ENCODE measurements around the gene CIROP. TPM values are rescaled to one million over a fixed set of nuclear protein-coding genes. Genes with fewer than 3 reads are reported as not detected.

The CIROP gene
- total RNA-seq, 1 donor from 2014 or later: not detected

- no peak for DNase-seq (ENCODE audit: low spot score)
Measured at GRCh38 chr14:23093526-23093925, 11.3 kb downstream of the CIROP start.

- no peak for DNase-seq (ENCODE audit: low spot score)
Measured at GRCh38 chr14:23093104-23093503, 11.7 kb downstream of the CIROP start.

GRCh38 chr14:23091294-23092225, 13.2 kb downstream of the CIROP start:
- no peak for DNase-seq (ENCODE audit: low spot score)

GRCh38 chr14:23090254-23090636, 14.5 kb downstream of the CIROP start:
- DNase-seq (ENCODE audit: low spot score): no peak

- no peak for DNase-seq (ENCODE audit: low spot score)
Measured at GRCh38 chr14:23089498-23090253, 15.1 kb downstream of the CIROP start.

- DNase-seq (ENCODE audit: low spot score): no peak
Measured at GRCh38 chr14:23086565-23086964, 18.2 kb downstream of the CIROP start.

GRCh38 chr14:23085458-23085857, 19.3 kb downstream of the CIROP start:
- DNase-seq (ENCODE audit: low spot score): no peak

- no peak for DNase-seq (ENCODE audit: low spot score)
Measured at GRCh38 chr14:23080474-23080873, 24.3 kb downstream of the CIROP start.

GRCh38 chr14:23079716-23080115, 25.1 kb downstream of the CIROP start:
- no peak for DNase-seq (ENCODE audit: low spot score)

GRCh38 chr14:23078692-23079116, 26.1 kb downstream of the CIROP start:
- peak; percentile 84 for DNase-seq (ENCODE audit: low spot score)

GRCh38 chr14:23077962-23078361, 26.8 kb downstream of the CIROP start:
- DNase-seq (ENCODE audit: low spot score): no peak

- no peak for DNase-seq (ENCODE audit: low spot score)
Measured at GRCh38 chr14:23076785-23077408, 27.9 kb downstream of the CIROP start.

GRCh38 chr14:23074906-23075305, 29.9 kb downstream of the CIROP start:
- DNase-seq (ENCODE audit: low spot score): no peak

- no peak for DNase-seq (ENCODE audit: low spot score)
Measured at GRCh38 chr14:23071921-23072539, 32.8 kb downstream of the CIROP start.

- DNase-seq (ENCODE audit: low spot score): peak; percentile 83
Measured at GRCh38 chr14:23071244-23071920, 33.4 kb downstream of the CIROP start.

- DNase-seq (ENCODE audit: low spot score): no peak
Measured at GRCh38 chr14:23070262-23071129, 34.3 kb downstream of the CIROP start.

- no peak for DNase-seq (ENCODE audit: low spot score)
Measured at GRCh38 chr14:23069413-23069806, 35.4 kb downstream of the CIROP start.

- peak; percentile 86 for DNase-seq (ENCODE audit: low spot score)
Measured at GRCh38 chr14:23068789-23069412, 35.9 kb downstream of the CIROP start.

GRCh38 chr14:23067847-23068788, 36.7 kb downstream of the CIROP start:
- DNase-seq (ENCODE audit: low spot score): no peak
